SHP77 (cell line): ENCODE data around the gene MOGAT2.
A peak's percentile ranks its signal among the peaks of the same experiment; 100 is the strongest.
"Not testable (repeated sequence)": the region's sequence is repeated elsewhere in the genome, so short reads cannot be mapped to it uniquely, and the experiment has no call there.

Experiments used
- DNase-seq, 2 experiments: peaks; one replicate each; lab custom pipeline; 2025; lab: John Stamatoyannopoulos, UW

MOGAT2 gene

GRCh38 chr11:75717608-75718418, at the start of gene MOGAT2:
Gene MOGAT2, plus strand, starts transcription at chr11:75717838. Its CDS starts 51 bp downstream, at chr11:75717889.
- no peak for DNase-seq

- DNase-seq: peak; percentile 52 to 64
Observed at GRCh38 chr11:75668451-75669297, 49.0 kb upstream of the MOGAT2 start, which contains the start of gene MAP6. Gene MAP6, minus strand, starts transcription at chr11:75669038. Its CDS starts 669 bp downstream, at chr11:75668369.

GRCh38 chr11:75673977-75674582, 43.6 kb upstream of the MOGAT2 start:
- DNase-seq: no peak

- DNase-seq: no peak
Observed at GRCh38 chr11:75677275-75677674, 40.4 kb upstream of the MOGAT2 start.

- no peak for DNase-seq
Observed at GRCh38 chr11:75677909-75678308, 39.7 kb upstream of the MOGAT2 start.

GRCh38 chr11:75678620-75679259, 38.9 kb upstream of the MOGAT2 start:
- no peak for DNase-seq

- DNase-seq: no peak
Observed at GRCh38 chr11:75679566-75679965, 38.1 kb upstream of the MOGAT2 start.

GRCh38 chr11:75683856-75684255, 33.8 kb upstream of the MOGAT2 start:
- DNase-seq: not testable (repeated sequence)

GRCh38 chr11:75689863-75690609, 27.6 kb upstream of the MOGAT2 start:
- DNase-seq: no peak

GRCh38 chr11:75691804-75692203, 25.8 kb upstream of the MOGAT2 start:
- DNase-seq: no peak

GRCh38 chr11:75697906-75698581, 19.6 kb upstream of the MOGAT2 start:
- DNase-seq: no peak

GRCh38 chr11:75700940-75701339, 16.7 kb upstream of the MOGAT2 start:
- DNase-seq: no peak

GRCh38 chr11:75703695-75704237, 13.9 kb upstream of the MOGAT2 start:
- no peak for DNase-seq

GRCh38 chr11:75705541-75705940, 12.1 kb upstream of the MOGAT2 start:
- DNase-seq: no peak

- DNase-seq: peak; percentile 75 to 88
Observed at GRCh38 chr11:75706260-75706729, 11.3 kb upstream of the MOGAT2 start.

GRCh38 chr11:75714211-75714610, 3.4 kb upstream of the MOGAT2 start:
- no peak for DNase-seq

GRCh38 chr11:75715688-75716087, 1.9 kb upstream of the MOGAT2 start:
- no peak for DNase-seq

GRCh38 chr11:75716659-75717058, 979 bp upstream of the MOGAT2 start:
- no peak for DNase-seq

- no peak for DNase-seq
Observed at GRCh38 chr11:75718419-75719339, 1.0 kb downstream of the MOGAT2 start.
